ENCODE results near the gene PTPN4. TPM values are rescaled to one million over a fixed set of nuclear protein-coding genes. Genes with fewer than 3 reads are reported as not detected.

The PTPN4 gene
- total and polyA plus RNA-seq, 9 of the 15 experiments (the other 6 are each of a cell fraction or from before 2014, with no cell fraction given) = 5.0 to 32.8 (median 27.3) TPM

GRCh38 chr2:119769645-119770044 is 9.9 kb downstream of the PTPN4 start (continued):
- TF ChIP-seq MTA3 (IDR thresholded peaks at IDR 0.05; ENCODE audit: borderline replicate concordance) (no peak), KDM1A (IDR thresholded peaks at IDR 0.05) (no peak), HDAC8 (tag; IDR thresholded peaks at IDR 0.05) (no peak)

GRCh38 chr2:119771331-119771730 is 11.6 kb downstream of the PTPN4 start:
- Histone ChIP-seq H3K4me3 (no peak overlapping the region), H3K9me1 (ENCODE audit: control insufficient read depth, insufficient read depth, low read length) (no peaks in the 10 kb centered on the region), H3K4me1 (replicated peaks in 1 of 2; ENCODE audit: control insufficient read depth in 2 of 2, insufficient read depth in 2 of 2, low read length in 2 of 2) (no peaks in the 10 kb centered on the region; a peak in 1 of 5 replicates), H3K9ac (ENCODE audit: insufficient read depth in 1 of 2, low read depth in 2 of 2, low read length in 2 of 2) (no peak overlapping the region), H3K79me2 (ENCODE audit: control insufficient read depth, insufficient read depth, low read length) (peaks cover 57% of the 10 kb centered on the region), H3K27ac (ENCODE audit: extremely low read depth, low read depth, low read length) (no peak overlapping the region), H2AFZ (ENCODE audit: low read depth, low read length) (no peak overlapping the region), H4K20me1 (replicated peaks; ENCODE audit: control insufficient read depth, insufficient read depth, low read length) (no peaks in the 10 kb centered on the region), H3K4me2 (ENCODE audit: insufficient read depth, low read length) (no peak overlapping the region), H3K9me3 (replicated peaks; ENCODE audit: control insufficient read depth, insufficient read depth, low read depth, low read length) (no peaks in the 10 kb centered on the region), H3K27me3 (ENCODE audit: control insufficient read depth in 2 of 2, insufficient read depth in 2 of 2, low read length in 2 of 2) (no peaks in the 10 kb centered on the region), H3K36me3 (ENCODE audit: control insufficient read depth, insufficient read depth, low read length) (no peaks in the 10 kb centered on the region; the same call in 2 of the 3 replicates)
- intact Hi-C loops (cut with micrococcal nuclease) = no loop called here
- FAIRE-seq = no peak
- ATAC-seq = peak; percentile 69
- in situ Hi-C loops (cut with MboI) = no loop called here
- no TSS peak for BruUV-seq (replicated peaks)
- ChIA-PET POLR2A (interaction anchor here (3.2 to 3.3 kb wide), 2 partner anchors 10 to 12 kb away, joined by 12 read pairs; partner anchors contain the start of gene PTPN4), CTCF (ENCODE audit: low intra/inter-chr PET ratio) (interaction anchor here (0.5 kb wide), 1 partner anchor 339 kb away, joined by 3 read pairs; no protein-coding TSS in a partner anchor)
- WGBS (ENCODE audit: insufficient coverage, low coverage, missing lambda C conversion rate) = 26% methylated on average over 2 of the region's 2 CpGs
- peak in 2 of 4 experiments; percentile 23 to 41 for DNase-seq (ENCODE audit: extremely low read depth in 1 of 4, low spot score in 3 of 4)
- TF ChIP-seq POLR3A (IDR thresholded peaks at IDR 0.05; ENCODE audit: borderline replicate concordance, extremely low read depth, insufficient read depth, insufficient read length) = no peak
- peak; percentile 51 to 89; a peak in 2 of 4 replicates for TF ChIP-seq RCOR1 (IDR thresholded peaks at IDR 0.05; ENCODE audit: borderline replicate concordance in 1 of 2, low read depth in 2 of 2, low read length in 2 of 2)
- peak; percentile 51 to 53; a peak in 3 of 4 replicates for TF ChIP-seq TRIM24 (IDR thresholded peaks at IDR 0.05)
- no peak for TF ChIP-seq NFYB (IDR thresholded peaks at IDR 0.05; ENCODE audit: extremely low read depth, insufficient read length)
- TF ChIP-seq U2AF2 (optimal IDR thresholded peaks at IDR 0.05; ENCODE audit: low read depth, low read length) = no peak
- no peak for TF ChIP-seq ZNF282 (CRISPR knock-in tag; IDR thresholded peaks at IDR 0.05)
- TF ChIP-seq TGIF2 (CRISPR knock-in tag; IDR thresholded peaks at IDR 0.05) = no peak
- TF ChIP-seq OTX1 (CRISPR knock-in tag; IDR thresholded peaks at IDR 0.05) = no peak
- TF ChIP-seq ZHX1 (conservative IDR thresholded peaks at IDR 0.05; ENCODE audit: low read length) = no peak
- peak; percentile 33; the same call in 1 of the 2 replicates for TF ChIP-seq FOXM1 (IDR thresholded peaks at IDR 0.05; ENCODE audit: low read depth)
- no peak for TF ChIP-seq FOXM1 (CRISPR knock-in tag; IDR thresholded peaks at IDR 0.05; ENCODE audit: low read depth)
- no peak for TF ChIP-seq BRD9 (IDR thresholded peaks at IDR 0.05; ENCODE audit: low read depth, partially characterized antibody)
- TF ChIP-seq SOX6 (IDR thresholded peaks at IDR 0.05) = peak; percentile 66; the same call in 1 of the 2 replicates
- TF ChIP-seq NCOR1 (IDR thresholded peaks at IDR 0.05) = peak; percentile 76

Measured in K562 (cell line).